Natural killer cell (primary cell): ENCODE measurements around the gene ISL1. TPM values are rescaled to one million over a fixed set of nuclear protein-coding genes. Genes with fewer than 3 reads are reported as not detected.

Experiments
- ATAC-seq, 3 donors: fragments of 150-1000 bp in 2 of 3; fragments of 200-7000 bp in 1 of 3; cut with Tn5 transposase; 1 replicate in 1 of 3; 2 replicates in 2 of 3; pipeline ENCODE4 v1.10.0; 2021; ENCODE audit warnings: mild to moderate bottlenecking in 2 of 3, moderate library complexity in 2 of 3
- DNase-seq, 2 donors: peaks; one replicate each; pipeline versions ENCODE4 v3.0.0 to v3.0.0-alpha.2; 2013 to 2021; ENCODE audit warnings: mixed read lengths in 1 of 2
- H3K27ac ChIP-seq: one replicate; pipeline ENCODE4 v1.5.1; 2013; ENCODE audit warnings: mild to moderate bottlenecking, low read length
- H3K27me3 ChIP-seq: one replicate; pipeline ENCODE4 v1.6.1; 2013; ENCODE audit warnings: low read length; ENCODE audit not compliant: control insufficient read depth, insufficient read depth
- H3K36me3 ChIP-seq: one replicate; pipeline ENCODE4 v1.6.1; 2013; ENCODE audit warnings: low read length; ENCODE audit not compliant: control insufficient read depth, insufficient read depth
- H3K4me1 ChIP-seq: one replicate; pipeline ENCODE4 v1.6.1; 2013; ENCODE audit warnings: low read length; ENCODE audit not compliant: control insufficient read depth, insufficient read depth
- H3K4me3 ChIP-seq: one replicate; pipeline ENCODE4 v1.5.1; 2013; ENCODE audit warnings: low read length
- H3K9me3 ChIP-seq: one replicate; pipeline ENCODE4 v1.6.1; 2013; ENCODE audit warnings: low read length; ENCODE audit not compliant: control insufficient read depth, insufficient read depth
- H3K27ac Mint-ChIP-seq, 2 donors: one replicate each; pipeline ENCODE4 v1.8.0; 2022; ENCODE audit warnings: mild to moderate bottlenecking in 2 of 2, mixed read lengths in 2 of 2, moderate library complexity in 1 of 2
- H3K27me3 Mint-ChIP-seq, 2 donors: one replicate each; pipeline ENCODE4 v1.8.0; 2022; ENCODE audit warnings: low read depth in 2 of 2, mixed read lengths in 2 of 2
- H3K36me3 Mint-ChIP-seq: one replicate; pipeline ENCODE4 v1.8.0; 2022; ENCODE audit warnings: mixed read lengths
- H3K4me1 Mint-ChIP-seq, 2 donors: one replicate each; pipeline ENCODE4 v1.8.0; 2022; ENCODE audit warnings: mixed read lengths in 2 of 2
- H3K4me3 Mint-ChIP-seq: one replicate; pipeline ENCODE4 v1.8.0; 2022; ENCODE audit warnings: mild to moderate bottlenecking, moderate library complexity, mixed read lengths
- H3K9me3 Mint-ChIP-seq, 2 donors: one replicate each; pipeline ENCODE4 v1.8.0; 2022; ENCODE audit warnings: mixed read lengths in 2 of 2
- WGBS: methylation state at CpG from one replicate; pipeline ENCODE4 v1.1.7; 2013; ENCODE audit warnings: missing lambda C conversion rate; ENCODE audit not compliant: insufficient coverage; 5-methylcytosine and 5-hydroxymethylcytosine counted together
- intact Hi-C: fragments of 100-400 bp; cut with micrococcal nuclease; formaldehyde crosslinking; loops from one replicate; pipeline ENCODE4 v1.14.2; 2022
- total RNA-seq, 4 donors: library from RNA; stranded (reverse); fragments of 120-200 nt in 1 of 4; gene quantifications; one replicate each; pipeline versions ENCODE4 v1.2.3 to v1.2.4, GENCODE V29; 2013 to 2022
- TF ChIP-seq, protein P1 (sequence below): fragments of 200-600 bp; IDR thresholded peaks from one replicate; pipeline ENCODE4 v1.8.0; 2022; ENCODE audit warnings: antibody characterized with exemption

Gene ISL1
- total RNA-seq, 3 donors from 2014 or later (not counting 1 experiment from before 2014, with no cell fraction given) = not detected

DNA sequence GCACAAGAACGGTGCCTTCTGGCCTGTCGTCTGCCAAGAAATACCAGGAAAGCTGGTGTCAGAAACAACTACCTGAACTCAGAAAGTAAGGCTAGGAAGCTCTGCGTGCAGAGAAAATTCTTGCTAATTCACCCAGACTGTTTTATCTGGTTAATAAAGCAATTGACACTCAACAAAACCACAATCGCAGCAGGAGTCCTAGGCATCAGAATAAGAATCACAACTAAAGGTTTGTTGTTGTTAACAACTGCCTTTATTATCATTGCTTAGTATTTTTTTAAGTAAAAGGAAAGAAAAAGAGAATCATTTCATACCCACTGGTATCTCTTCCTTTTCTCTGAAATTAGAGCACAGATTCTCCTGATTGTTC lies 3.9 kb upstream of the ISL1 start:
- 2% methylated on average over 3 of the region's 4 CpGs for WGBS
- Histone ChIP-seq H3K36me3 (no peaks in the 10 kb centered on the region), H3K9me3 (peaks cover 9% of the 10 kb centered on the region), H3K27ac (no peak overlapping the region), H3K27me3 (peaks cover 41% of the 10 kb centered on the region), H3K4me1 (no peaks in the 10 kb centered on the region), H3K4me3 (no peak overlapping the region)
- peaks cover 4 to 9% of the 10 kb centered on the region in 2 donors for H3K9me3 Mint-ChIP-seq
- peaks cover 70 to 85% of the 10 kb centered on the region in 2 donors for H3K27me3 Mint-ChIP-seq
- H3K36me3 Mint-ChIP-seq = peaks cover 48% of the 10 kb centered on the region
- TF ChIP-seq, protein P1, sequence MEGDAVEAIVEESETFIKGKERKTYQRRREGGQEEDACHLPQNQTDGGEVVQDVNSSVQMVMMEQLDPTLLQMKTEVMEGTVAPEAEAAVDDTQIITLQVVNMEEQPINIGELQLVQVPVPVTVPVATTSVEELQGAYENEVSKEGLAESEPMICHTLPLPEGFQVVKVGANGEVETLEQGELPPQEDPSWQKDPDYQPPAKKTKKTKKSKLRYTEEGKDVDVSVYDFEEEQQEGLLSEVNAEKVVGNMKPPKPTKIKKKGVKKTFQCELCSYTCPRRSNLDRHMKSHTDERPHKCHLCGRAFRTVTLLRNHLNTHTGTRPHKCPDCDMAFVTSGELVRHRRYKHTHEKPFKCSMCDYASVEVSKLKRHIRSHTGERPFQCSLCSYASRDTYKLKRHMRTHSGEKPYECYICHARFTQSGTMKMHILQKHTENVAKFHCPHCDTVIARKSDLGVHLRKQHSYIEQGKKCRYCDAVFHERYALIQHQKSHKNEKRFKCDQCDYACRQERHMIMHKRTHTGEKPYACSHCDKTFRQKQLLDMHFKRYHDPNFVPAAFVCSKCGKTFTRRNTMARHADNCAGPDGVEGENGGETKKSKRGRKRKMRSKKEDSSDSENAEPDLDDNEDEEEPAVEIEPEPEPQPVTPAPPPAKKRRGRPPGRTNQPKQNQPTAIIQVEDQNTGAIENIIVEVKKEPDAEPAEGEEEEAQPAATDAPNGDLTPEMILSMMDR = no peak
- ATAC-seq (no peak), DNase-seq (no peak)
- intact Hi-C loops = no loop called here
- H3K27ac Mint-ChIP-seq = no peak overlapping the region
- H3K4me3 Mint-ChIP-seq = no peak overlapping the region
- H3K4me1 Mint-ChIP-seq = peaks cover 0 to 5% of the 10 kb centered on the region in 2 donors

DNA sequence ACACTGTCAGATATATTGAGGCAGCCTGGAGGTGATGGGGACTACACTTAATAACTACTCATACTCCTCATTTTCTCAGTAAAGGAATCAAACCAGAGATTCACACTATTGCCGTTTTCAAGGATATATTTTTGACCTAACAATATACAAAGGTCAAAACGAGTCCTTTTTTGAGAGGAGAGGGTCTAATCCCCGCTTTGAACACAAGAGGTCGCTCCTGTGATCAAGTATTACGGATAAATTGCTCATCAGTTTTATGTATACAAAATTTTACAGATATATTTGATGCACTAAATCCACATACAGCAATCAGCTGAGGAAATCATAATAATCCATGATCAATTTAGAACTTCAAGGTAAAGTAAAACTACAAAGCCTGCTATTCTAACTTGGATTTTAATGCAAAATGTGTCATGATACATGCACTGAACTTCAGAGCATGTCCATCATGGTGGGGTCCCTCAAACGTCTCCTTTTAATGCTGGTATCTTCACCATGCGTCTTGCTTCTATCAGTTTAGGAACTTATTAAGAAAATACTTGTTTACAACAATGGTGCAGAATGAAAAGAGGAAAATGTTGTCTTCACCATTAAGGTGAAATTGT lies 2.5 kb upstream of the ISL1 start:
- H3K27me3 ChIP-seq = peaks cover 47% of the 10 kb centered on the region

DNA sequence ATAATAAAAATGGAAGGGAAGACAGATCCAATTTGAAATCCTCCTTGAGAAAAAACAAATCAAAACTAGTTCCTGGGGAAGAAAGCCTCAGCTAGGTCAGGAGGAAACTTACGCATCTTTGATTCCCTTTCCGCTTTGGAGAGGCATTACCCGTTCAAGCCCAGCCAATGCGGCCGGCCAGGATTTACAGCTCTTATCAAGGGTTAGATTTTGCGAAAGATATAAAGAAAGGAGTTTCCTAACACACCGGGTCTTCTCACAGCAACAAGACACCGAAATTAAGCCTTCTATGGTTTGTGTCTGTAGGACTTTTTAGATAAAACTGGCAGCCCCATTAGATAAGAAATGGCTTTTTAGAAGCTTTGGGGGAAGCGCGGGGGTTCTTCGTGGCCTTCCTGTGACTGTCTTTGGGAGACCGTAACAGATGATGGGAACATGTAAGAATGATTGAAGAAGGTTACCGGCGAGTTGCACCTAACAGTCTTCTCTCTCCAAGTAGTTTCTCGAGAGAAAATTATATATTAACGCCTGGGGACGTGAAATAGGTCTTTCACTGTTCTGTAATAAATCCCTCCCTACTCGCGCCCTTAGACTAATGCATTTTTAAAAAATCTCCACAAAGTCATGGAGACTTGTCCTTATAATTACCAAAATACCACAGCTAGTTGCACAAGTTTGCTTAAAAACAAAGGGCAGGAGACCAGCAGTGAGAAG lies 1.3 kb upstream of the ISL1 start:
- H3K36me3 Mint-ChIP-seq = peaks cover 59% of the 10 kb centered on the region
- no peak for ATAC-seq
- H3K27ac Mint-ChIP-seq = no peak overlapping the region
- TF ChIP-seq, protein P1 = no peak
- 7% methylated on average over 16 of the region's 19 CpGs for WGBS
- H3K4me3 ChIP-seq = no peak overlapping the region
- H3K27ac ChIP-seq = no peak overlapping the region
- peaks cover 0 to 5% of the 10 kb centered on the region in 2 donors for H3K4me1 Mint-ChIP-seq
- no peak for DNase-seq
- H3K4me3 Mint-ChIP-seq = no peak overlapping the region
- H3K27me3 Mint-ChIP-seq = peaks cover 78 to 97% of the 10 kb centered on the region in 2 donors
- intact Hi-C loops = no loop called here
- peaks cover 9% of the 10 kb centered on the region for H3K9me3 ChIP-seq
- H3K27me3 ChIP-seq = peaks cover 55% of the 10 kb centered on the region
- H3K4me1 ChIP-seq = no peaks in the 10 kb centered on the region
- peaks cover under 1 to 4% of the 10 kb centered on the region in 2 donors for H3K9me3 Mint-ChIP-seq
- H3K36me3 ChIP-seq = no peaks in the 10 kb centered on the region

More for the DNA sequence above, 2.5 kb upstream of the ISL1 start:
- Mint-ChIP-seq H3K4me3 (no peak overlapping the region), H3K27ac (no peak overlapping the region), H3K36me3 (peaks cover 51% of the 10 kb centered on the region), H3K4me1 (peaks cover 0 to 5% of the 10 kb centered on the region in 2 donors), H3K27me3 (peaks cover 74 to 90% of the 10 kb centered on the region in 2 donors), H3K9me3 (peaks cover 0 to 4% of the 10 kb centered on the region in 2 donors)
- H3K4me1 ChIP-seq = no peaks in the 10 kb centered on the region
- TF ChIP-seq, protein P1 = no peak
- no peak overlapping the region for H3K4me3 ChIP-seq
- ATAC-seq (no peak), DNase-seq (peak in 1 of 2 donors; percentile 2)
- no peak overlapping the region for H3K27ac ChIP-seq
- intact Hi-C loops = no loop called here
- peaks cover 9% of the 10 kb centered on the region for H3K9me3 ChIP-seq
- 3% methylated on average over 6 of the region's 7 CpGs for WGBS
- no peaks in the 10 kb centered on the region for H3K36me3 ChIP-seq
